Body of pancreas (tissue), 4 donors: Measurements from ENCODE around the gene BANF2.

Experiments used
- POLR2A ChIP-seq, 3 donors: fragments of 450-650 bp; IDR thresholded peaks; one replicate each; pipeline ENCODE4 v1.6.1; 2016; ENCODE audit warnings: antibody characterized with exemption in 3 of 3, mild to moderate bottlenecking in 2 of 3
- TF ChIP-seq, protein P1 (sequence below), 7 experiments: fragments of 450-650 bp in 4 of 7; fragments of 200-600 bp in 3 of 7; sonication (generic) in 3 of 7; IDR thresholded peaks; one replicate each; pipeline ENCODE4 v1.5.1; 2016 to 2019; ENCODE audit warnings: antibody characterized with exemption in 7 of 7

GRCh38 chr20:17712708-17713107 lies 12.9 kb downstream of the BANF2 start:
- no peak for TF ChIP-seq POLR2A (IDR thresholded peaks at IDR 0.05)
- TF ChIP-seq, protein P1, sequence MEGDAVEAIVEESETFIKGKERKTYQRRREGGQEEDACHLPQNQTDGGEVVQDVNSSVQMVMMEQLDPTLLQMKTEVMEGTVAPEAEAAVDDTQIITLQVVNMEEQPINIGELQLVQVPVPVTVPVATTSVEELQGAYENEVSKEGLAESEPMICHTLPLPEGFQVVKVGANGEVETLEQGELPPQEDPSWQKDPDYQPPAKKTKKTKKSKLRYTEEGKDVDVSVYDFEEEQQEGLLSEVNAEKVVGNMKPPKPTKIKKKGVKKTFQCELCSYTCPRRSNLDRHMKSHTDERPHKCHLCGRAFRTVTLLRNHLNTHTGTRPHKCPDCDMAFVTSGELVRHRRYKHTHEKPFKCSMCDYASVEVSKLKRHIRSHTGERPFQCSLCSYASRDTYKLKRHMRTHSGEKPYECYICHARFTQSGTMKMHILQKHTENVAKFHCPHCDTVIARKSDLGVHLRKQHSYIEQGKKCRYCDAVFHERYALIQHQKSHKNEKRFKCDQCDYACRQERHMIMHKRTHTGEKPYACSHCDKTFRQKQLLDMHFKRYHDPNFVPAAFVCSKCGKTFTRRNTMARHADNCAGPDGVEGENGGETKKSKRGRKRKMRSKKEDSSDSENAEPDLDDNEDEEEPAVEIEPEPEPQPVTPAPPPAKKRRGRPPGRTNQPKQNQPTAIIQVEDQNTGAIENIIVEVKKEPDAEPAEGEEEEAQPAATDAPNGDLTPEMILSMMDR (IDR thresholded peaks at IDR 0.05): no peak
